Measurements from ENCODE around the gene NLK. TPM values are rescaled to one million over a fixed set of nuclear protein-coding genes. Genes with fewer than 3 reads are reported as not detected.
"Not testable (repeated sequence)": the region's sequence is repeated elsewhere in the genome, so short reads cannot be mapped to it uniquely, and the experiment has no call there.

NLK gene
- total RNA-seq, 1 experiment from 2014 or later: 14.5 TPM

DNA sequence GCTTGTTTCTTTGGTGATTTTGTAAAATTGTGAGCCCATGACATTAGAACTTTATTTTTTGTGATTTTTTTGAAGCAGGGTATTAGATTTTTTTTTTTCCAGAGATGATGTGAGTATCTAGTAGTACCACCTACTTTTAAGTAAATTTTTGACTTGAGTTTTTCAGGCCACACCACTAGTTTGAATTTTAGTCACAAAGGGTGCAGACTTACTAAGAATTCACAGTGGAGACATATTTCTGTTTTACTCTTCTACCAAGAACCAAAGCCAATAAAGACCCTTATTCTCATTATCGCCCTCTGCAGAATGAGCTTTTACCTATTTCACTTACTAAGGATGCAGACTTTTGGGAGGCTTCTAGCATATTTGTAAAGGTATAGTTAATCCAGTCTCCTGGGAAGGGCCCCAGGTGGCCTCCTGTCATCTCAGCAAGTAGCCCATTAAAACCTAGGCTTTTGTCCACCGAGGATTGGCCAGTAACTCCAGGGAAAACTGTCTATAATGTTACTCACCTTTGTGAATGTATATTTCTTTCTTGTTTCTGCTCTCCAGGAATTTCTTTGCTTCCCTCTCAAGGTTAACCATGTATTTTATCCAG, 30.6 kb downstream of the NLK start:
- DNase-seq (ENCODE audit: low spot score): no peak

DNA sequence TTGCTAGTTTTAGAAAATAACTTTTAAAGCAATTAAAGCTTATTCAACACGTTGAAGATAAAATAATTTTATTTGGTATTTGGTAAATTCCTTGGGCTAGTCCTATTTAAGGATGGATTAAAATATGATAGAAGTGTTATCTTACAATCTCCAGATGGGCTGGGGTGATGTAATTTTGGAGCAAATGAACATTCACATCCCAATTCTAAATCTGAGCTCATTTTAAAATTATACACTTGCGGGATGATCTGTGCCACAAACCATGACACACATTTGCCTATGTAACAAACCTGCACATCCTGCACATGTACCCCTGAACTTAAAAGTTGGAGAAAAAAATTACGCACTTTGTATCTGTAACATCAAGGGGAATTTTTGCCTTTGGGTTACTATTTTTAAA, 31.5 kb downstream of the NLK start:
- DNase-seq (ENCODE audit: low spot score): no peak

DNA sequence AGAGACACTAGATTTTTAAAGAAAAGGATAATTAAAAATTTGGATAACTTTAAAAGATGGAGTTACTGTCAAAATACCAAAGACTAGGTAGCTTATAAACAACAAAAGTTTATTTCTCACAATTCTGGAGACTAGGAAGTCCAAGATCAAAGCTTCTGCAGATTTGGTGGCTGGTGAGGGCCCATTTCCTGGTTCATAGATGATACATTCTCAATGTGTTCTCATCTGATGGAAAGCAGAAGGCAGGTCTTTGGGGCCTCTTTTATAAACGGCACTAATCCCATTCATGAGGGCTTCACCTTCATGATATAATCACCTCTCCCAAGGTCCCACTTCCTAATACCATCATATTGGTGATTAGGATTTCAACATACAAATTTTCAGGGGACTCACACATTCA, 33.7 kb downstream of the NLK start:
- DNase-seq (ENCODE audit: low spot score): no peak

DNA sequence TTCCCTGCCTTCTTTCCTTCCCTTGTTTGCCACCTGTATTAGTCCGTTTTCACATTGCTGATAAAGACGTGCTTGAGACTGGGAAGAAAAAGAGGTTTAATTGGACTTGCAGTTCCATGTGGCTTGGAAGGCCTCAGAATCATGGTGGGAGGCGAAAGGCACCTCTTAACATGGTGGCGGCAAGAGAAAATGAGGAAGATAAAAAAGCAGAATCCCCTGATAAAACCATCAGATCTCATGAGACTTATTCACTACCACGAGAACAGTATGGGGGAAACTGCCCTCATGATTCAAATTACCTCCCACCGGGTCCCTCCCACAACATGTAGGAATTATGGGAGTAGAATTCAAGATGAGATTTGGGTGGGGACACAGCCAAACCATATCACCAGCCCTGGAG, 34.7 kb downstream of the NLK start:
- not testable (repeated sequence) for DNase-seq (ENCODE audit: low spot score)

DNA sequence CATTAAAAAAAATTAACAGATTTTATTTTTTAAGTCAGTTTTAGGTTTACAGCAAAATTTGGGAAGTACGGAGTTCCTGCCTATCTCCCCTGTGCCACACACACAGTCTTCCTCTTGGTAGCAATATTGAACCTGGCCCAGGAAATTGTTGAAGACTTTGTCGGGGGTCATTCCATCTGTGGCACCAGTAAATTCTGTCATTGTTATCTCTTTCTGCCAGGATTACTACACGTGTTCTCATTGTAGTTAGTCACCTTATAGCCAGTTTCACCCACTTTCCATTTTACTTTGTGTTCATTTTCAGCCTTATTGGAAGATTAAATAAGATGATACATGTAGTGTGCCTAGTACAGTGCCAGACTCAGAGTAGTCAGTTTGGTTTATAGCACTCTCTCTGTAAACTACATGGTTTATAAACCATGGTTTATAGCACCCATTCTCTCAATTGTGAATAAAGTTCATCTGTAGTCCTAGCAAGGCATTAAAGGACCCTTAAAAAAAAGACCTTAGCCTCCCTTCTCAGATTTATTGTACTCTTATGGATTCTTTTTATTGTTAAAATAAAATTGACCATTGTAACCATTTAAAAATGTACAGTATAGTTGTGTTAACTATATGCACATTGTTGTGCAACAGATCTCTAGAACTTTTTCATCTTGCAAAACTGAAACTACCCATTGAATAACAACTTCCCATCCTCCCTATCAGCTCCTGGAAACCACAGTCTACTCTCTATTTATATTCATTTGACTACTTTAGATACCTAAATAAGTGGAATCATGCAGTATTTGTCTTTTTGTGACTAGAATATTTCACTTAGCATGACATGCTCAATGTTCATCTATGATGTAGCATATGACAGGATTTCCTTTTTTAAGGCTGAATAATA, 36.1 kb downstream of the NLK start:
- no peak for DNase-seq (ENCODE audit: low spot score)

DNA sequence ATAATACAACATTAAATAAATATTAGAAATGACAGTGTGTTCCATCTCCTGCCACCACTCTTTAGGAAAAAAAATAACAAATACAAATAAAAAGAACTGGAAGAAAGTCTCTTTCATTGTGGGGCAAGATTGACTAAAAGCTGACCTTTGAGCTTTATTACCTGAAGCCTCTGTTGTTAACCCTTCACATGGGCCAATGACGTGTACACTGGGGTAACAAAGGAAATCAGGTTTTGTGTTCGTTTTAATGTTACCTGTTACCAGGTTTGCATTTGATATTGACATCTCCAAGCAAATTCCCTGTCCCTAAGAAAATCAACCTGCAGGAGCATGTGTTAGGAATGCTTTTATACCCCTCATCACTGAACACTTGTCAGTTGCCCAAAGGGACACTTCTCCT, 39.0 kb downstream of the NLK start:
- DNase-seq (ENCODE audit: low spot score): no peak

DNA sequence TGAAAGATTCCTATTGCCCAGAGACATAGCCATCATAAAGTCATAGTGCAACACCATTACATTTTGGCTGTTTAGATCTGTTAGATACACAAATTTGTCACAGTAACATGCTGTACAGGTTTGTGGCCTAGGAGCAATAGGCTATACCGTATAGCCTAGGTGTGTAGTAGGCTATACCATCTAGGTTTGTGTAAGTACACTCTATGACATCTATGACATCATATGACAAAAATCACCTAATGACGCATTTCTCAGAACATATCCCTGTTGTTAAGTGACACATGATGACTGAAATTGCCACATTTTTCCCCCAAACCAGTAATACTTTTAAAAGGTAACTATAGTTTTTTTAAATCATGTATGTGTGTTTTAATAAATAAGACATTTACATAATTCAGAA, 43.3 kb downstream of the NLK start:
- no peak for DNase-seq (ENCODE audit: low spot score)

DNA sequence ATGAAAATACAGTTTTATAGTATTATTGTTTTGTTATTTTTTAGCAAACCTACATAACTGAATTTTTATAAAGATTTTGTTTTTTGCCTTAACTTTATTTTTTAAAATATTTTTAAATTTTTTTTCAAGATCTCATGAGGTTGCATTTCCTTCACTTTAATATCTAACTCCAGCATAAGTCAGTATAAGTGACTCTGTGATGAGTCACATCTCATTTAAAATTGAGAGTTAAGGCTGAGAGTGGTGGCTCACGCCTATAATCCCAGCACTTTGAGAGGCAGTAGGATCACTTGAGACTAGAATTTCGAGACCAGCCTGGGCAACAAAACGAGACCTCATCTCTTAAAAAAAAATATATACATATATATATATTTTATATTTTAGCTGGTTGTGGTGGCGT, 44.0 kb downstream of the NLK start:
- DNase-seq (ENCODE audit: low spot score): no peak

DNA sequence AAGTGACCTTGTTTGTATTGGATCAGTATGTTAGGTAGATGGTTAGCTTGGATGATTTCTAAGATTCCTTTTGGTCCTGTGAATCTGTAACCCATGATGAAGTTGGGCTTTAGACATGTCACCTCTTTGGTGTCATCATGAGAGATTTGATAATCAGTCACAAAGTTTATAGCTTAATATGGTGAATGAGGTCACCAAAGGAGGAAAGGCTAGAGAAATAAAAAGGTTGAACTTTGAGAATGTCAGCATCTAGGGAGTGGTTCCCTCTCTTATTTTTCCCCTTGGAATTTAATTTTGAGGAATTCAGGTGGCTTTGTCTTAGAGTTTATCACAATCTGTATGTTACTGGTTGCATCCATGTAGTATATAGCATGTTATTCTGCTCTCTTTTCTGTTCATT, 45.3 kb downstream of the NLK start:
- DNase-seq (ENCODE audit: low spot score): no peak

DNA sequence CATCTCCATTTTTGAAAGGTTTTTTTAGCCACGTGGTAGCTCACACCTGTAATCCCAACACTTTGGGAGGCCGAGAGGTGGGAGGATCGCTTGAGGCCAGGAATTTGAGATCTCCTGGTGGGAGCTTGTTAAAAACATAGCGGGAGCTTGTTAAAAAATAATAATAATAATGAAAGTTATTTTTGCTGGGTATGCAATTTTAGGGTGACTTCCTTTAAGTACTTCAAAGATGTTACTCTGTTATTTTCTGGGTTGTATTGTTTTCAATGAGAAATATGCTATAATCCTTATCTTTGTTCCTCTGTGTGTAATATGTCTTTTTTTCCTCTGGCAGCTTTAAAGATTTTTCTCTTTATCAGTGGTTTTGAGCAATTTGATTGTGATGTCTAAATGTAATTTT, 48.1 kb downstream of the NLK start:
- DNase-seq (ENCODE audit: low spot score): no peak

DNA sequence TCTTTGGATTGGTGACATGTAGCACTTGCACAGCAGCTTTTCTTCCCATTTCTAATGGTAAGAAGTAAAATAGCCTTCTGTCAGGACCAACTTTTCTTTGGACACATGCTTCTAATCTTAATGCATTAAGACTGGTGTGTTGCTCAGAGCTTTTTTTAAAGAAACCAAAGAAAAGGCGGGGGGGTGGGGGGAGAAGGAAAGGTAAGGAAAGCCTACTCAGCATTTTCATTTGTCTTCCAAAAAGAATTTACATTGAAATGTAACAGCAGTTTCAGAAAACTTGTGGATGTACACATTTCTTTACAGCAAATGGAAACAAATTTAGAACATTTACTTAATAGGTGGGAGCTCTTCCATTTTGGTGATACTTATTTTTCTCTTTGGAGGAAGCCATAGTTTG, 49.6 kb downstream of the NLK start:
- DNase-seq (ENCODE audit: low spot score): no peak

DNA sequence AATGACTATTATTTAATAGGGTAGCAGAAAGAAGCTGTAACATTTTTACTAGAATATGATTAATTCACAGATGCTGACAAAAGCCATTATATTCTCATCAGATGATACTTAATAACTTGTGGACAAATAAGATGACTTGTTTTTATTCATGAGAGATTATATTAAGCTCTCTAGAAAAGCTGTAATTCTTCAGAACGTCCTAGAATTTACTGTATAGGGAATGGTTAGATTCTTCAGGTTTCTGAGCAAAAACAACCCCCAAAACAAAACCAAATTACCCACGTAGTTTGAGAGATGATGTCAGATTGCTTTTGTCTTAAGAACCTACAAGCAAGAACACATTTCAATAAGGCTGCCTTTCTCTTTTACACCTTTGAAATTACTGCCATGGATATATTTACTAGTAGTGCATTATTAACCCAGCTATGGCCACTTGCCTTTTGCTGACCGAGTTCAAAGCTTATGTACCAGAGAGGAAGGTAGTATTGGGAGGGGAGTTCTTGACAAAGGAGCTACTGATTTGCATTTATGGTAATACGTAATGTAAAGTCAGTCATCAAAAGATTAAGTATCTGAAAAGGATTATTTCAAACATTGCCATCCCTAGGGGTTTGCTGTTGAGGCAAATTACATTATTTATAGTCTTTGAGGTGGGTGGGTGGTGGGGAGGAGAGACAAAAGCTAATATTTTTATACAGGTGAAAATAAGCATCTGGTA, 51.7 kb downstream of the NLK start:
- no peak for DNase-seq (ENCODE audit: low spot score)

DNA sequence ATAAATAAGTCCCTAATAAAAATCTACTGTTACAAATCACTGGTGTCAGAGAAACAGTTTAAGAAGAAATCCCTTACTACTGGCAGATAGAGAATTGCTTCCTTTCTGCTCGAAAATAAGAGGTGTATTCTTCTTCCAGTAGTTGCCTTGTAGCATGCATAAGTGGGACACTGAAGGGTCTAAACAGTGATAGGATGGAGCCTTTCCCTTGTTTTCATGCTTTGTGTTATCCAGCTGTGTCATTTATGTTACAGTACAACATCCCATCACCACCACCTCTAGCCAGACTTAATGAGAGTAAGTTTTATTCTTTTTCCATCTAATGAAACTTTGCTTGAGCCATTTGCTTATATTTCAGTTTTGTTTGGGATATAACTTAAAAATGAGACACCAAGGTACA, 54.3 kb downstream of the NLK start:
- DNase-seq (ENCODE audit: low spot score): no peak

DNA sequence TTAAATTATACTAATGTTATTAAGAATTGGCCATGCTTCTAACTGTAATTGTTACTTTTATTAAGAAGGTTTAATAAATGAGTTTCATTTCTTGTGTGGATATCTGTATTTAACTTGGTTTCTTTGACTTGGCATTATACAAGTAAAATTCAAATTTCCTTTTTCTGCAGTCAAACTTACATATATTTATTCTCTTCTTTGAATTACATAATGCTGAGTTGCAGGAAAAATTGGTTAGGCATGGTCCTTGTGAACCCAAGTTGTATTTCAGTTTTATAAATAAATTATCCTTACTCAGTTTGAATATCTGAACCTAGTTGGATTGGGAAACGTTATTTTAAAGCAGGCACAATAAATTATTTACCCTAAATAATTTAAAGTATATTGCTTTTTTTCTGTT, 54.8 kb downstream of the NLK start:
- no peak for DNase-seq (ENCODE audit: low spot score)

DNA sequence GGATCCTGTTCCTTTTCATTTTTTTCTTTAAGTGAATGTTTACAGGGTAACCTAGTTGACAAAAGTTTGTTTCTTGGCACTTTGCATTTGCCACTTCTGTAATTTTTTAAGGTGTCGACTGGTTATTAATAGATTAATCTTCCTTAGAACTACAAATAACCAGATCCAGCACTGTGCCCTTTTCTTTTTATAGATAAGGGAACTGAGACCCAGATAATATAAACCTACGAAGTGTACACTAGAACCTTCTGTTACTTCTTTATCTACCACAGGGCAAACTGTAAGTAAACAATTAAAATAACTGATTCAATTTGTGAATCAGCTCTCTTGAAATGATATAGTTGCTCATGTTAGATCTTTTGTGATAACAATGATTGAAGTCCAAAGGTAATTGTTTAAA, 55.4 kb downstream of the NLK start:
- DNase-seq (ENCODE audit: low spot score): no peak

DNA sequence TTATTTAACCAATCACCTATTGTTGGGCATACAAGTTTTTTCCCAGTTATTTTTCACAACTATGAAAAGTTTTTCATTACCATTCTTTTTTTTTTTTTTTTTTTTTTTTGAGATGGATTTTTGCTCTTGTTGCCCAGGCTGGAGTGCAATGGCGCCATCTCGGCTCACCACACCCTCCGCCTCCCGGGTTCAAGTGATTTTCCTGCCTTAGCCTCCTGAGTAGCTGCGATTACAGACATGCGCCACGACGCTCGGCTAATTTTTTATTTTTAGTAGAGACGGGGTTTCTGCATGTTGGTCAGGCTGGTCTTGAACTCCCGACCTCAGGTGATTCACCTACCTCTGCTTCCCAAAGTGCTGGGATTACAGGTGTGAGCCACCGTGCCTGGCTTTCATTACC, 56.1 kb downstream of the NLK start:
- DNase-seq (ENCODE audit: low spot score): not testable (repeated sequence)

DNA sequence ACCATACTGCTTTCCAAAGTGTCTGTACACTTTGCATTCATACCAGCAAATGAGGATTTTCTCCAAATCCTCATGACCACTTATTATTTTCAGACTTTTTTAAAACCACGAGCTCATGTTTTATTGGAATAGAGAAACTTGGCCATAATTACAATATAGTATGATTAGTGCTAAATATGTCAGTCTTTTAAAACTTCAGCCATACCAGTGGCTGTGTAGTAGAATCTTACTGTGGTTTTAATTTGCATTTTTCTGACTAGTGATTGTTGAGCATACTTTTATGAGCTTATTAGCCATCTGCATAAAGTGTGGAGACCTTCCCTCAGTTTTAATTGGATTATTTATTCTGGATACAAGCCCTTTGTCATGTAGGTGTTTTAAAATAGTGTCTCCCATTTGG, 57.8 kb downstream of the NLK start:
- DNase-seq (ENCODE audit: low spot score): no peak

DNA sequence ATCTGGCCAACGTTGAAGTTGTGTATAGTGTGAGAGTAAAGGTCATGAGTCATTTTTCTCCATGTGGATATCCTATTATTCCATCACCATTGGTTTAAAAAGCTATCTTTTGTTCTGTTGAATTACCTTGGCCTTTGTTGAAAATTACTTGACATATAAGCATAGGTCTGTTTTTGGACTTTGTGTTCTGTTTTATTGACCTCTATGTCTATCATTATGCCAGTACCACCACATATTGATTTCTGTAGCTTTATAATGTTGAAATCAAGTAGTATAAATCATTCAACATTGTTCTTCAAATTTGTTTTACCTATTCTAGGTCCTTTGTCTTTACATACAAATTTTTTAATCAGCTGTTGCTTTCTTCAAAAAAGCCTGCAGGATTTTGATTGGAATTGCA, 58.5 kb downstream of the NLK start:
- DNase-seq (ENCODE audit: low spot score): no peak

DNA sequence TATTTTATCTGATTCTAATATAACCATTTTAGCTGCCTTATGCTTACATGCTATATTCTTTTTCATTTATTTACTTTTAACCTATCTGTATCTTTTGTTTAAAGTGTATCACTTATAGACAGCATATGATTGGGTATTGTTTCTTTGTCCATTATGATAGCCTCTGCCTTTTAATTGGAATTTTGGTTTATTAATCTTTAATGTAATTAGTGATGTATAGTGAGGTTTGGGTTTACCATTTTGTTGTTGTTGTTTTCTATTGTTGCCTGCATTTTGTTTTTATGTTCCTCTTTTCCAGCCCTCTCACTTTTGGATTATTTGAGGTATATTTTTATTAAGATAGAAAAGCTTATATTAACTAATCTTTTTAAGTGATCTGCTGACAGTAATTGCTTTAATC, 59.4 kb downstream of the NLK start:
- DNase-seq (ENCODE audit: low spot score): no peak

DNA sequence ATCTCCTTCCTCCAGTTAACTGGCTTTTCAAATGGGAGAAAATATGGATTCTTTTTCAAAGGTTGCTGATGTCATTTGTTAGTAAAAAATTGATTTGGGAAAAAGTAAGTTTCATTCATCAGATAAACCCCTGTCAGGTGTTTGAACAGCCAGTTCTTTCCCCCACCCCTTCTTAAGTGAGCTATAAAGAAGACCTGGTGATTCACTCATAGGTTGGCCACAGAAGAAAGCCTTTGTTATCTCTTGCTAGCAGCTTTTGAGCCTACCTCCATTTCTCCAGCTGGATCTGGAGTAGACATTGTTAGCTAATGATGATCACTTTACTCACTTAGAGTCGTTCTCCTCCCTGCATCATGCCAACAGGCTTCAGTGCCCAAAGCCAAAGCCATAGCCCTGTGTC, 63.0 kb downstream of the NLK start:
- DNase-seq (ENCODE audit: low spot score): no peak

DNA sequence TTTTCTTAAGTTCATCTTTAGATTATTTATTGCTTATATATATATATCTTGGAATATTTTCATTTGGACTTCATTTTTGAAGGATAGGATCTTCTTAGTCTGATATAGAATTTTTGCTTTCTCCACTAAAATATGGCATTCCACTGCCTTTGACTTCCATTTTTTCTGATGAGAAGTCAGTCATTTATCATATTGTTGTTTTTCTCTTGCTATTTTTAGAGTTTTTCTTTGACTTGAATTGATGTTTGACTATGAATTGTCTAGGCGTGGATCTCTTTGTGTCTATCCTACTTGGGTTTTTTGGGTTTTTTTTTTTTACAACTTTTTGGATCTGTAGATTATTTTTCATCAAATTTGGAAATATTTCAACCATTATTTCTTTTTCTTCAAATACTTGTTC, 67.7 kb downstream of the NLK start:
- no peak for DNase-seq (ENCODE audit: low spot score)

DNA sequence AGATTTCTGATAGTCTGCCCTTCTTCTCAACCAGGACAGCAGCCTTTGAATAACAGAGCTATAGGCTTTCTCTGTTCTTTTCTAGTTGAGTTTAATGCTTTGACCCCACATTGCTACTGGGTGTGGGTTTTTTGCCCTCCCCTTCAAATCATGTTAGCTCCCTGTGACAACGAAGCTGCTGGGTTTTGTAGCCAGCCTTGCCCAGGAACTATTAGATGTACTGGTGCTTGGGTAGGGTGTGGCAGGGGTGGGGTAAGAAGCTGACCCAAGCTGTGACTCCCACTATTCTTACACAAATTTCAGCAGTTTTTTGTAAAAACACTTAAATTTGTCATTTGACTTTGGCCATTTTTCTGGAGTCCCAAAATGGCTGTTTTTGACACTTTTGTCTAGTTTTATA, 69.7 kb downstream of the NLK start:
- DNase-seq (ENCODE audit: low spot score): no peak

DNA sequence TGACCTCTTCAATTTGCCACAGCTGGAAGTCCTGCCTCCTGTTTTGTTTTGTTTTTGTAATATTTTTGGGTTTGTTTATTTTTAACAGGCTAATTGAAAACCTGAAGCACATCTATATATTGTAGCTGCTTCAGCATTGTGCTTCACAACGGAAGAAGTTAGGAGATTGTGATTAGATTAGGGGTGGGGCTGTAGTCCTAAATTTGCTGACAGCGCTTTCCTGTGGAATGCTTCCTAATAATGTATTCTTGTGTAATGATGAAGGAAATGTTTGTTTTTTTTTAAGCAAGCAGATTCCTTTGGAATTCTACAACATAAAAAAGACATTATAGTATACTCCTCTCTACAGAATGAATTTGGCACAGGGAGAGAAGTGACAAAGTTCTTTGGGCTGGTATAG, 70.1 kb downstream of the NLK start:
- DNase-seq (ENCODE audit: low spot score): no peak
